ENCODE results near the gene RABEPK. TPM values are rescaled to one million over a fixed set of nuclear protein-coding genes. Genes with fewer than 3 reads are reported as not detected.
"Not testable (repeated sequence)": the region's sequence is repeated elsewhere in the genome, so short reads cannot be mapped to it uniquely, and the experiment has no call there.

RABEPK gene
- total RNA-seq, 1 experiment from 2014 or later, result 63.2 TPM

GRCh38 chr9:125190361-125190801 lies 10.0 kb upstream of the RABEPK start:
- no peak for DNase-seq (ENCODE audit: extremely low read depth, low read depth)

GRCh38 chr9:125194466-125194865 lies 5.9 kb upstream of the RABEPK start:
- not testable (repeated sequence) for DNase-seq (ENCODE audit: extremely low read depth, low read depth)

- not testable (repeated sequence) for DNase-seq (ENCODE audit: extremely low read depth, low read depth)
Observed at GRCh38 chr9:125195591-125195990, 4.8 kb upstream of the RABEPK start.

- DNase-seq (ENCODE audit: extremely low read depth, low read depth), result no peak
Observed at GRCh38 chr9:125202846-125203618, 2.7 kb downstream of the RABEPK start.

- no peak for DNase-seq (ENCODE audit: extremely low read depth, low read depth)
Observed at GRCh38 chr9:125204477-125204876, 4.1 kb downstream of the RABEPK start.

GRCh38 chr9:125214186-125214585 lies 13.8 kb downstream of the RABEPK start:
- DNase-seq (ENCODE audit: extremely low read depth, low read depth), result no peak

GRCh38 chr9:125218621-125219020 lies 18.3 kb downstream of the RABEPK start:
- no peak for DNase-seq (ENCODE audit: extremely low read depth, low read depth)

GRCh38 chr9:125224858-125225257 lies 24.5 kb downstream of the RABEPK start:
- DNase-seq (ENCODE audit: extremely low read depth, low read depth), result not testable (repeated sequence)

GRCh38 chr9:125227761-125228160 lies 27.4 kb downstream of the RABEPK start:
- no peak for DNase-seq (ENCODE audit: extremely low read depth, low read depth)

GRCh38 chr9:125233678-125234077 lies 33.3 kb downstream of the RABEPK start:
- no peak for DNase-seq (ENCODE audit: extremely low read depth, low read depth)

GRCh38 chr9:125234099-125234498 lies 33.8 kb downstream of the RABEPK start:
- not testable (repeated sequence) for DNase-seq (ENCODE audit: extremely low read depth, low read depth)

- DNase-seq (ENCODE audit: extremely low read depth, low read depth), result no peak
Observed at GRCh38 chr9:125235804-125236519, 35.6 kb downstream of the RABEPK start.

- DNase-seq (ENCODE audit: extremely low read depth, low read depth), result not testable (repeated sequence)
Observed at GRCh38 chr9:125236520-125237159, 36.3 kb downstream of the RABEPK start.

GRCh38 chr9:125238127-125238914 lies 38.0 kb downstream of the RABEPK start:
- DNase-seq (ENCODE audit: extremely low read depth, low read depth), result no peak

- no peak for DNase-seq (ENCODE audit: extremely low read depth, low read depth)
Observed at GRCh38 chr9:125238915-125239446, 38.6 kb downstream of the RABEPK start.

GRCh38 chr9:125239631-125240597 lies 39.6 kb downstream of the RABEPK start:
- no peak for DNase-seq (ENCODE audit: extremely low read depth, low read depth)

GRCh38 chr9:125240649-125240999 lies 40.3 kb downstream of the RABEPK start:
- DNase-seq (ENCODE audit: extremely low read depth, low read depth), result no peak

- DNase-seq (ENCODE audit: extremely low read depth, low read depth), result peak; percentile 100
Observed at GRCh38 chr9:125241000-125241862, 40.9 kb downstream of the RABEPK start, which contains the start of gene HSPA5. TSS of gene HSPA5 (minus strand) at chr9:125241343. CDS start at chr9:125241126, 217 bp downstream.

All from NCI-H460 (cell line).